HCT116 (cell line): ENCODE measurements around the gene FREY1. TPM values are rescaled to one million over a fixed set of nuclear protein-coding genes. Genes with fewer than 3 reads are reported as not detected.

Source experiments
- ATAC-seq: fragments of 200-7000 bp; cut with Tn5 transposase; 2 replicates; pipeline ENCODE4 v1.9.1; 2020; ENCODE audit warnings: mild to moderate bottlenecking, moderate library complexity
- BruUV-seq: library from RNA; stranded (reverse); fragments of 400-500 nt; replicated peaks from 2 replicates; lab custom pipeline; 2021; lab: Mats Ljungman, UMichigan
- CTCF ChIA-PET: fragments of 300-600 bp; sonication (Branson Sonifier 250); formaldehyde crosslinking; loops from one replicate; lab custom pipeline; 2021; ENCODE audit warnings: antibody characterized with exemption; lab: Charles Lee
- POLR2A ChIA-PET: fragments of 300-600, 350-600 bp; sonication (Branson Sonifier 250); formaldehyde crosslinking; loops from one replicate; lab custom pipeline; 2021; ENCODE audit warnings: antibody characterized with exemption; lab: Charles Lee
- RAD21 ChIA-PET, 2 experiments: fragments of 300-600 bp; sonication (Branson Sonifier 250); formaldehyde crosslinking; loops; one replicate each; lab custom pipeline; 2023; ENCODE audit warnings: low total read pairs in 2 of 2; ENCODE audit not compliant: uncharacterized antibody in 2 of 2, unreplicated experiment in 2 of 2, low non-redundant PET in 1 of 2; lab: Charles Lee
- DNase-seq: peaks from one replicate; pipeline ENCODE4 v3.0.0-alpha.2; 2010; ENCODE audit warnings: low read depth, low spot score
- H2AFZ ChIP-seq: fragments of 200-600 bp; shearing (Covaris generic), sonication (generic); 2 replicates; pipeline ENCODE4 v1.6.1; 2017; ENCODE audit warnings: low read depth, mixed run types, mixed read lengths, antibody characterized with exemption, low read length; ENCODE audit not compliant: poor library complexity, severe bottlenecking
- H3K27ac ChIP-seq: 2 replicates; pipeline ENCODE4 v1.5.1; 2012; ENCODE audit warnings: low read depth, low read length
- H3K27me3 ChIP-seq: fragments of 200-600 bp; sonication (generic); 2 replicates; pipeline ENCODE4 v1.6.1; 2016; ENCODE audit warnings: mixed run types, low read length, mixed read lengths; ENCODE audit not compliant: insufficient read depth
- H3K36me3 ChIP-seq, 2 experiments: fragments of 200-500 bp in 1 of 2; fragments of 200-600 bp in 1 of 2; sonication (Bioruptor generic) in 1 of 2; sonication (generic) in 1 of 2; 2 replicates each; pipeline versions ENCODE4 v1.5.1 to v1.6.1; 2014 to 2016; ENCODE audit warnings: low read length in 2 of 2, inconsistent platforms in 1 of 2, mixed read lengths in 1 of 2, mixed run types in 1 of 2; ENCODE audit not compliant: insufficient read depth in 2 of 2, control insufficient read depth in 1 of 2
- H3K4me1 ChIP-seq, 2 experiments: fragments of 200-600 bp in 1 of 2; sonication (generic) in 1 of 2; 2 replicates each; pipeline versions ENCODE4 v1.5.1 to v1.6.1; 2012 to 2017; ENCODE audit warnings: low read length in 2 of 2, inconsistent platforms in 1 of 2, mild to moderate bottlenecking in 1 of 2, mixed read lengths in 1 of 2, mixed run types in 1 of 2, moderate library complexity in 1 of 2; ENCODE audit not compliant: insufficient read depth in 2 of 2, control insufficient read depth in 1 of 2
- H3K4me2 ChIP-seq: fragments of 200-600 bp; sonication (generic); 2 replicates; pipeline ENCODE4 v1.6.1; 2017; ENCODE audit warnings: mixed run types, low read length, mixed read lengths
- H3K4me3 ChIP-seq, 2 experiments: fragments of 200-600 bp in 1 of 2; sonication (generic) in 1 of 2; replicated peaks in 1 of 2; 2 replicates each; pipeline ENCODE4 v1.5.1; 2011 to 2016; ENCODE audit warnings: low read length in 2 of 2, control low read depth in 1 of 2, low read depth in 1 of 2, mild to moderate bottlenecking in 1 of 2, mixed read lengths in 1 of 2, mixed run types in 1 of 2
- H3K79me2 ChIP-seq: fragments of 200-600 bp; sonication (generic); 2 replicates; pipeline ENCODE4 v1.6.1; 2017; ENCODE audit warnings: mild to moderate bottlenecking, mixed run types, low read length, moderate library complexity, mixed read lengths; ENCODE audit not compliant: insufficient read depth
- H3K9ac ChIP-seq: fragments of 200-600 bp; sonication (generic); 2 replicates; pipeline ENCODE4 v1.6.1; 2016; ENCODE audit warnings: low read length, mixed read lengths
- H3K9me2 ChIP-seq: fragments of 200-600 bp; sonication (generic), shearing (Covaris generic); 2 replicates; pipeline ENCODE4 v1.6.1; 2017; ENCODE audit warnings: mixed run types, mild to moderate bottlenecking, moderate library complexity; ENCODE audit not compliant: insufficient read depth
- H3K9me3 ChIP-seq, 2 experiments: fragments of 200-500 bp in 1 of 2; fragments of 200-600 bp in 1 of 2; sonication (Bioruptor generic) in 1 of 2; sonication (generic) in 1 of 2; 2 replicates each; pipeline ENCODE4 v1.6.1; 2014 to 2017; ENCODE audit warnings: low read length in 2 of 2, mixed read lengths in 2 of 2, inconsistent platforms in 1 of 2, low read depth in 1 of 2, mild to moderate bottlenecking in 1 of 2, mixed run types in 1 of 2, moderate library complexity in 1 of 2; ENCODE audit not compliant: control insufficient read depth in 1 of 2, insufficient read depth in 1 of 2
- H4K20me1 ChIP-seq: fragments of 200-600 bp; sonication (generic), shearing (Covaris generic); 2 replicates; pipeline ENCODE4 v1.6.1; 2017; ENCODE audit warnings: mixed run types, mild to moderate bottlenecking, moderate library complexity; ENCODE audit not compliant: insufficient read depth
- EZH2 ChIP-seq: fragments of 200-600 bp; sonication (generic); IDR thresholded peaks from 2 replicates; pipeline ENCODE4 v1.6.1; 2017; ENCODE audit warnings: antibody characterized with exemption, mixed run types
- EZH2phosphoT487 ChIP-seq: fragments of 200-600 bp; IDR thresholded peaks from 2 replicates; pipeline ENCODE4 v1.6.1; 2018; ENCODE audit warnings: antibody characterized with exemption, borderline replicate concordance
- FOSL1 ChIP-seq: IDR thresholded peaks from 2 replicates; pipeline ENCODE4 v1.6.1; 2012; ENCODE audit warnings: low read depth
- JUND ChIP-seq: IDR thresholded peaks from 2 replicates; pipeline ENCODE4 v1.6.1; 2012
- TCF7L2 ChIP-seq: IDR thresholded peaks from 2 replicates; pipeline ENCODE4 v1.7.0; 2011; ENCODE audit warnings: borderline replicate concordance, inconsistent platforms; ENCODE audit not compliant: insufficient read depth, insufficient read length; ENCODE audit errors: extremely low read depth
- intact Hi-C: fragments of 100-400 bp; cut with micrococcal nuclease; formaldehyde crosslinking; loops from 2 replicates; pipeline ENCODE4 v1.10.0; 2022
- total RNA-seq: library from RNA; stranded (reverse); gene quantifications from one replicate; pipeline ENCODE4 v1.2.1, GENCODE V29; 2021; ENCODE audit not compliant: unreplicated experiment
- TF ChIP-seq, protein P1 (sequence below): IDR thresholded peaks from 2 replicates; pipeline ENCODE4 v1.6.1; 2012
- TF ChIP-seq, protein P2 (sequence below): IDR thresholded peaks from 2 replicates; pipeline ENCODE4 v1.6.1; 2011; ENCODE audit warnings: mild to moderate bottlenecking, low read length, moderate library complexity; ENCODE audit not compliant: insufficient replicate concordance; ENCODE audit errors: extremely low read depth

Gene FREY1
- total RNA-seq, 1 experiment from 2014 or later, result 0.96 TPM

DNA sequence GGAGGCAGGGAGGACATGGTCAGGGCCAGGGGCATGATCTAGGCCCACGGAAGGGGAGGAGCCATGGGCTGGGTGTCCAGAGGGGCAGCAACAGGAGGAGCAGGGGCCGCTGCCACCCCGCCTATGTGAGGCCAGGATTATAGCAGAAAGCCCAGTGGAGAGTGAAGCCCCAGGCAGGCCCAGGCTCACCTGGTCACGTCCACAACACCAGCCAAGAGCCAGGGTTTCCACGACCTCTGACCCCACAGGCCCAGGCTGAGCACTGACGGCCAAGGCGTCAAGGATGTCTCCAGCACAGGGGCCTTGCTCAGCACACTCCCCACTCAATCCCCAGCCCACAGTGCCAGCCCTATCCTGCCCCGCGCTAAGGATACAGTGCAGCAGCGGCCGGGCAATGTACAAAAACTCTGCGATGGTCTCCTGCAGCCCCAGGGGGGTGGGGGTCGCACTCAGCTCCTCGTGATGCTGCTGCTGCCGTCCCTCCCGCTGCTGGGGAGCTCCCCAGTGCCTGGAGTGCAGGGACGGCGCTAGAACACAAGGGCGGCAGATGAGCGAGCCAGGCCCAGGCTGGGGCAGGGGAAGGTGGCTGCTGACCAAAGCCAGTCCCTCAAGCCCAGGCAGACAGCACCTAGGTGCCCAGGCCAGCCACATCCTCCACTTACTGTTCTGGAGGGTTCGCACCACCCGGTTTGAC lies 7.0 kb upstream of the FREY1 start:
- ChIA-PET CTCF (no interaction called here), RAD21 (no interaction called here), POLR2A (no interaction called here)
- Histone ChIP-seq H2AFZ (no peak overlapping the region), H3K4me2 (no peak overlapping the region), H3K4me1 (peaks cover 3 to 13% of the 10 kb centered on the region in 2 experiments), H3K79me2 (peaks cover 13% of the 10 kb centered on the region), H3K9me2 (no peaks in the 10 kb centered on the region), H3K36me3 (peaks cover 0 to 3% of the 10 kb centered on the region in 2 experiments; a peak in 2 of 4 replicates), H3K9ac (no peak overlapping the region), H3K9me3 (no peaks in the 10 kb centered on the region), H3K27ac (no peak overlapping the region), H4K20me1 (no peaks in the 10 kb centered on the region), H3K4me3 (no peak overlapping the region), H3K27me3 (no peaks in the 10 kb centered on the region)
- no peak for DNase-seq
- BruUV-seq, result no TSS peak
- TF ChIP-seq TCF7L2 (no peak), EZH2phosphoT487 (no peak), JUND (no peak), FOSL1 (no peak), EZH2 (no peak)
- TF ChIP-seq, protein P1, sequence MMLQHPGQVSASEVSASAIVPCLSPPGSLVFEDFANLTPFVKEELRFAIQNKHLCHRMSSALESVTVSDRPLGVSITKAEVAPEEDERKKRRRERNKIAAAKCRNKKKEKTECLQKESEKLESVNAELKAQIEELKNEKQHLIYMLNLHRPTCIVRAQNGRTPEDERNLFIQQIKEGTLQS, result no peak
- TF ChIP-seq, protein P2, sequence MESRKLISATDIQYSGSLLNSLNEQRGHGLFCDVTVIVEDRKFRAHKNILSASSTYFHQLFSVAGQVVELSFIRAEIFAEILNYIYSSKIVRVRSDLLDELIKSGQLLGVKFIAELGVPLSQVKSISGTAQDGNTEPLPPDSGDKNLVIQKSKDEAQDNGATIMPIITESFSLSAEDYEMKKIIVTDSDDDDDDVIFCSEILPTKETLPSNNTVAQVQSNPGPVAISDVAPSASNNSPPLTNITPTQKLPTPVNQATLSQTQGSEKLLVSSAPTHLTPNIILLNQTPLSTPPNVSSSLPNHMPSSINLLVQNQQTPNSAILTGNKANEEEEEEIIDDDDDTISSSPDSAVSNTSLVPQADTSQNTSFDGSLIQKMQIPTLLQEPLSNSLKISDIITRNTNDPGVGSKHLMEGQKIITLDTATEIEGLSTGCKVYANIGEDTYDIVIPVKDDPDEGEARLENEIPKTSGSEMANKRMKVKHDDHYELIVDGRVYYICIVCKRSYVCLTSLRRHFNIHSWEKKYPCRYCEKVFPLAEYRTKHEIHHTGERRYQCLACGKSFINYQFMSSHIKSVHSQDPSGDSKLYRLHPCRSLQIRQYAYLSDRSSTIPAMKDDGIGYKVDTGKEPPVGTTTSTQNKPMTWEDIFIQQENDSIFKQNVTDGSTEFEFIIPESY, result no peak
- intact Hi-C loops, result no loop called here
- no peak for ATAC-seq
